K562 (cell line): Measurements from ENCODE around the gene BRWD1. TPM values are rescaled to one million over a fixed set of nuclear protein-coding genes. Genes with fewer than 3 reads are reported as not detected.

Experiments
- DDX20 ChIP-seq: fragments of 450-650 bp; IDR thresholded peaks from 2 replicates; pipeline ENCODE4 v1.6.1; 2016; ENCODE audit warnings: missing genetic modification characterization, low read depth, mild to moderate bottlenecking, missing compliant biosample characterization, moderate library complexity
- FOXA1 ChIP-seq: fragments of 450-650 bp; IDR thresholded peaks from 2 replicates; pipeline ENCODE4 v1.6.1; 2016; ENCODE audit warnings: mild to moderate bottlenecking, borderline replicate concordance
- HNRNPUL1 ChIP-seq: fragments of 200-400 bp; formaldehyde crosslinking; IDR thresholded peaks from 2 replicates; pipeline ENCODE4 v1.6.1; 2017; ENCODE audit warnings: low read length
- HSF4 ChIP-seq: fragments of 250-450 bp; sonication (Bioruptor Pico); IDR thresholded peaks from 2 replicates; pipeline ENCODE4 v2.1.2; 2022; ENCODE audit warnings: mild to moderate bottlenecking, moderate library complexity, borderline replicate concordance
- LARP7 ChIP-seq: fragments of 450-650 bp; IDR thresholded peaks from 2 replicates; pipeline ENCODE4 v1.6.1; 2016
- MCM5 ChIP-seq: fragments of 450-650 bp; IDR thresholded peaks from 2 replicates; pipeline ENCODE4 v1.6.1; 2016; ENCODE audit warnings: low read depth
- MTF1 ChIP-seq: fragments of 250-450 bp; sonication (Bioruptor Pico); IDR thresholded peaks from 2 replicates; pipeline ENCODE4 v1.9.0; 2021; ENCODE audit warnings: moderate library complexity, mild to moderate bottlenecking, inconsistent platforms, borderline replicate concordance
- PHF20 ChIP-seq: fragments of 450-650 bp; IDR thresholded peaks from 2 replicates; pipeline ENCODE4 v1.6.1; 2018; ENCODE audit not compliant: partially characterized antibody
- SMARCC2 ChIP-seq: fragments of 450-650 bp; IDR thresholded peaks from 2 replicates; pipeline ENCODE4 v1.6.1; 2017; ENCODE audit warnings: antibody characterized with exemption, moderate library complexity, mild to moderate bottlenecking, low read depth
- TBP ChIP-seq: optimal IDR thresholded peaks from 2 replicates; pipeline ENCODE3; 2011; ENCODE audit warnings: low read depth, low read length, improper control_type of control experiment
- ZBTB12 ChIP-seq: fragments of 250-450 bp; sonication (Bioruptor Pico); IDR thresholded peaks from 2 replicates; pipeline ENCODE4 v1.4.0; 2020
- ZBTB43 ChIP-seq: sonication (generic); formaldehyde crosslinking; IDR thresholded peaks from 2 replicates; pipeline ENCODE4 v1.8.0; 2023; ENCODE audit warnings: mild to moderate bottlenecking, missing genetic modification reagents
- ZNF318 ChIP-seq, 2 experiments: fragments of 450-650 bp; IDR thresholded peaks; 2 replicates each; pipeline ENCODE4 v1.6.1; 2016; ENCODE audit warnings: mild to moderate bottlenecking in 2 of 2, borderline replicate concordance in 1 of 2, low read depth in 1 of 2, moderate library complexity in 1 of 2
- ZNF445 ChIP-seq: fragments of 250-450 bp; sonication (Bioruptor Pico); IDR thresholded peaks from 2 replicates; pipeline ENCODE4 v1.4.0; 2020; ENCODE audit warnings: low read depth, mild to moderate bottlenecking, moderate library complexity
- ZNF511 ChIP-seq: sonication (generic); formaldehyde crosslinking; IDR thresholded peaks from 2 replicates; pipeline ENCODE4 v1.8.0; 2022; ENCODE audit warnings: mild to moderate bottlenecking, missing genetic modification reagents
- polyA plus RNA-seq, 8 experiments: library from polyadenylated mRNA; depleted of rRNA in 4 of 8; stranded (reverse) in 5 of 8; unstranded in 3 of 8; fragments of >200 nt; fragmentation: Nextera tagmentation in 2 of 8; fragmentation: Illumina TruSeq in 1 of 8; extraction: Ambion mirVana in 2 of 8; extraction: Trizol in 1 of 8; gene quantifications; 2 replicates each; pipeline versions ENCODE4 v1.2.1 to v1.2.3, GENCODE V29; 2011 to 2014; ENCODE audit warnings: inconsistent platforms in 1 of 8, missing spikeins in 1 of 8
- total RNA-seq, 7 experiments: library from RNA; depleted of rRNA in 6 of 7; stranded (reverse); fragments of >200 nt in 6 of 7; fragmentation: Illumina TruSeq in 2 of 7; extraction: Trizol in 2 of 7; gene quantifications; 2 replicates each; pipeline versions ENCODE4 v1.2.1 to v1.2.3, GENCODE V29; 2011 to 2021; ENCODE audit warnings: low replicate concordance in 1 of 7

BRWD1 gene
- total and polyA plus RNA-seq, 9 of the 15 experiments (the other 6 are each of a cell fraction or from before 2014, with no cell fraction given), result 10.1 to 60.2 (median 34.1) TPM

- TF ChIP-seq ZNF511 (CRISPR knock-in tag), result peak; percentile 18; the same call in 1 of the 2 replicates
- no peak for TF ChIP-seq MCM5
- no peak for TF ChIP-seq ZNF318 (IDR thresholded peaks at IDR 0.05; ENCODE audit: borderline replicate concordance in 1 of 2, low read depth in 1 of 2)
- no peak for TF ChIP-seq DDX20 (tag)
- no peak for TF ChIP-seq HNRNPUL1
- TF ChIP-seq LARP7, result no peak
- TF ChIP-seq FOXA1, result no peak
- peak; percentile 62 for TF ChIP-seq ZBTB43
- no peak for TF ChIP-seq MTF1 (CRISPR knock-in tag)
- no peak for TF ChIP-seq ZNF445
- peak; percentile 88 for TF ChIP-seq TBP
- peak; percentile 71 for TF ChIP-seq PHF20
- TF ChIP-seq HSF4 (CRISPR knock-in tag), result no peak
- no peak for TF ChIP-seq SMARCC2
- no peak for TF ChIP-seq ZBTB12 (CRISPR knock-in tag)
These were observed 130.0 kb downstream of the BRWD1 start, which contains the start of gene PSMG1 (continued) for GRCh38 chr21:39183272-39184049.
